ENCODE measurements around the gene R3HDM4. TPM values are rescaled to one million over a fixed set of nuclear protein-coding genes. Genes with fewer than 3 reads are reported as not detected.

The R3HDM4 gene
- total and polyA plus RNA-seq, 9 of the 15 experiments (the other 6 are each of a cell fraction or from before 2014, with no cell fraction given), result 3.2 to 154 (median 59.0) TPM

GRCh38 chr19:925526-926322 lies 12.7 kb upstream of the R3HDM4 start, which contains the start of gene ARID3A (continued):
- TF ChIP-seq PRDM10 (IDR thresholded peaks at IDR 0.05; ENCODE audit: partially characterized antibody), result no peak
- TF ChIP-seq ATF3 (IDR thresholded peaks at IDR 0.05), result no peak; the same call in 1 of the 2 replicates
- TF ChIP-seq ATF3 (CRISPR knock-in tag; conservative IDR thresholded peaks at IDR 0.05), result 0 out of 2 replicates have a peak, but pooled peaks have one; percentile 34
- TF ChIP-seq COPS2 (conservative IDR thresholded peaks at IDR 0.05), result no peak
- no peak for TF ChIP-seq TEAD2 (tag; IDR thresholded peaks at IDR 0.05)
- TF ChIP-seq ARID4B (CRISPR knock-in tag; IDR thresholded peaks at IDR 0.05), result no peak; the same call in 1 of the 2 replicates
- no peak for TF ChIP-seq KLF13 (tag; IDR thresholded peaks at IDR 0.05; ENCODE audit: borderline replicate concordance, low read depth)
- TF ChIP-seq KAT2B (IDR thresholded peaks at IDR 0.05; ENCODE audit: low read depth, low read length), result no peak
- no peak for TF ChIP-seq MYBL2 (IDR thresholded peaks at IDR 0.05; ENCODE audit: low read depth)
- TF ChIP-seq MYBL2 (CRISPR knock-in tag; IDR thresholded peaks at IDR 0.05; ENCODE audit: borderline replicate concordance), result no peak
- no peak for TF ChIP-seq PURB (CRISPR knock-in tag; IDR thresholded peaks at IDR 0.05; ENCODE audit: low read depth)
- peak; percentile 6; the same call in 1 of the 2 replicates for TF ChIP-seq KAT7 (CRISPR knock-in tag; IDR thresholded peaks at IDR 0.05; ENCODE audit: borderline replicate concordance)
- 0 out of 2 replicates have a peak, but pooled peaks have one; percentile 12 for TF ChIP-seq SMC3 (conservative IDR thresholded peaks at IDR 0.05; ENCODE audit: insufficient read depth, low read depth, low read length)
- no peak for TF ChIP-seq ZNF586 (CRISPR knock-in tag; conservative IDR thresholded peaks at IDR 0.05)
- no peak for TF ChIP-seq HEY1 (CRISPR knock-in tag; IDR thresholded peaks at IDR 0.05; ENCODE audit: borderline replicate concordance)
- TF ChIP-seq ZBTB26 (CRISPR knock-in tag; IDR thresholded peaks at IDR 0.05), result no peak
- TF ChIP-seq BRD4 (IDR thresholded peaks at IDR 0.05), result no peak

All from K562 (cell line).